ENCODE results near the gene OR1B1. TPM values are rescaled to one million over a fixed set of nuclear protein-coding genes. Genes with fewer than 3 reads are reported as not detected.

OR1B1 gene
- total RNA-seq, 2 donors from 2014 or later: not detected

- no peak overlapping the region for H3K4me3 ChIP-seq
- peaks cover 0 to 3% of the 10 kb centered on the region in 2 donors for H3K9me3 ChIP-seq
- DNase-seq (ENCODE audit: low spot score): no peak
- no peaks in the 10 kb centered on the region for H3K27me3 ChIP-seq
- H3K4me1 ChIP-seq: no peaks in the 10 kb centered on the region
- no peak overlapping the region for H3K27ac ChIP-seq
- no peaks in the 10 kb centered on the region for H3K36me3 ChIP-seq
- TF ChIP-seq, protein P1, sequence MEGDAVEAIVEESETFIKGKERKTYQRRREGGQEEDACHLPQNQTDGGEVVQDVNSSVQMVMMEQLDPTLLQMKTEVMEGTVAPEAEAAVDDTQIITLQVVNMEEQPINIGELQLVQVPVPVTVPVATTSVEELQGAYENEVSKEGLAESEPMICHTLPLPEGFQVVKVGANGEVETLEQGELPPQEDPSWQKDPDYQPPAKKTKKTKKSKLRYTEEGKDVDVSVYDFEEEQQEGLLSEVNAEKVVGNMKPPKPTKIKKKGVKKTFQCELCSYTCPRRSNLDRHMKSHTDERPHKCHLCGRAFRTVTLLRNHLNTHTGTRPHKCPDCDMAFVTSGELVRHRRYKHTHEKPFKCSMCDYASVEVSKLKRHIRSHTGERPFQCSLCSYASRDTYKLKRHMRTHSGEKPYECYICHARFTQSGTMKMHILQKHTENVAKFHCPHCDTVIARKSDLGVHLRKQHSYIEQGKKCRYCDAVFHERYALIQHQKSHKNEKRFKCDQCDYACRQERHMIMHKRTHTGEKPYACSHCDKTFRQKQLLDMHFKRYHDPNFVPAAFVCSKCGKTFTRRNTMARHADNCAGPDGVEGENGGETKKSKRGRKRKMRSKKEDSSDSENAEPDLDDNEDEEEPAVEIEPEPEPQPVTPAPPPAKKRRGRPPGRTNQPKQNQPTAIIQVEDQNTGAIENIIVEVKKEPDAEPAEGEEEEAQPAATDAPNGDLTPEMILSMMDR (IDR thresholded peaks at IDR 0.05): no peak
Measured at GRCh38 chr9:122580360-122580759, 77.1 kb downstream of the OR1B1 start.

DNA sequence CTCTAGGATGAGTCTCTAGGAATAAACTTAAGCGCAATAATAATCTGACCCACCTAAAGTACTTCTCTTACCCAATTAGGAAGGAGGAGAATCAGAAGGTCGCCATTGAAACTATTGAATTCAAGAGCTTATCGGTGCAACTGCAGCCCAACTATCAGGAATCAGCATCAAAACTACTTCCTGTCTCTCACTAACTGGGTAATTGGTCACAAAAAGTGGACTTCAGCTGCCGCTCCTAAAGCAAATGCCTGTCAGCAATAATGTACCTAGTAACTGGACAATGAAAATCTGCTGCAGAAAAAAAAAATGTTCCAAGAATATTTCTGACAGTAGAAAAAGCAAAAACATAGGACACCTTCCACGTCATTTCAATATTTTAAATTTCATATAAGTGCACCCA is 77.6 kb downstream of the OR1B1 start:
- DNase-seq (ENCODE audit: low spot score): no peak
- Histone ChIP-seq H3K36me3 (no peaks in the 10 kb centered on the region), H3K9me3 (peaks cover 0 to 4% of the 10 kb centered on the region in 2 donors), H3K4me1 (no peaks in the 10 kb centered on the region), H3K4me3 (no peak overlapping the region), H3K27me3 (no peaks in the 10 kb centered on the region), H3K27ac (no peak overlapping the region)
- TF ChIP-seq, protein P1 (IDR thresholded peaks at IDR 0.05): no peak

Other genes starting within 250 kb of the OR1B1 start
- gene OR1J1, start 179.7 kb downstream of the OR1B1 start, total RNA-seq: not detected
- not detected for gene OR1J2, start 146.8 kb downstream of the OR1B1 start, total RNA-seq
- not detected for gene OR1J4, start 138.5 kb downstream of the OR1B1 start, total RNA-seq
- not detected for gene OR1N1, start 130.3 kb downstream of the OR1B1 start, total RNA-seq
- not detected for gene OR1N2, start 104.5 kb downstream of the OR1B1 start, total RNA-seq
- gene OR1L8, start 74.2 kb downstream of the OR1B1 start, total RNA-seq: under 1 TPM; 0.43 to 0.48 TPM
- gene OR1Q1, start 42.9 kb downstream of the OR1B1 start, total RNA-seq: not detected
- not detected for gene OR1L1, start 4.1 kb upstream of the OR1B1 start, total RNA-seq
- gene OR1L3, start 17.5 kb upstream of the OR1B1 start, total RNA-seq: not detected
- not detected for gene OR1L4, start 66.4 kb upstream of the OR1B1 start, total RNA-seq
- gene OR1L6, start 84.7 kb upstream of the OR1B1 start, total RNA-seq: not detected
- gene OR5C1, start 131.3 kb upstream of the OR1B1 start, total RNA-seq: not detected
- gene OR1K1, start 142.5 kb upstream of the OR1B1 start, total RNA-seq: not detected
- 10 to 100 TPM in 1 of 2 donors, 1 to 10 TPM in 1; 9.9 to 11.2 TPM for gene PDCL, start 171.0 kb upstream of the OR1B1 start, total RNA-seq
- gene RC3H2, start 247.7 kb upstream of the OR1B1 start, total RNA-seq: 10 to 100 TPM; 37.6 to 40.2 TPM